Mesodermal cell (in vitro differentiated cells): ENCODE data around the gene DLG5.

Source experiments
- H3K27ac ChIP-seq: 2 replicates; pipeline ENCODE4 v1.7.0; 2013; ENCODE audit warnings: mild to moderate bottlenecking, low read depth, low read length, moderate library complexity; ENCODE audit not compliant: severe bottlenecking
- H3K36me3 ChIP-seq: 2 replicates; pipeline ENCODE4 v1.7.1; 2013; ENCODE audit warnings: mild to moderate bottlenecking, low read length, moderate library complexity; ENCODE audit not compliant: control insufficient read depth, insufficient read depth
- H3K4me1 ChIP-seq: one replicate; pipeline ENCODE4 v1.7.1; 2013; ENCODE audit warnings: mild to moderate bottlenecking, low read length; ENCODE audit not compliant: insufficient read depth, control insufficient read depth, poor library complexity, severe bottlenecking
- H3K4me3 ChIP-seq: 2 replicates; pipeline ENCODE4 v1.7.0; 2013; ENCODE audit warnings: low read length, control low read depth, mild to moderate bottlenecking; ENCODE audit not compliant: insufficient read depth, poor library complexity, severe bottlenecking; ENCODE audit errors: extremely low read depth
- H3K9me3 ChIP-seq: 2 replicates; pipeline ENCODE4 v1.7.1; 2013; ENCODE audit warnings: mild to moderate bottlenecking, low read length, moderate library complexity; ENCODE audit not compliant: control insufficient read depth
- WGBS, 2 experiments: methylation state at CpG; one replicate each; pipeline ENCODE4 v1.1.5; 2013; ENCODE audit warnings: missing lambda C conversion rate in 2 of 2; ENCODE audit not compliant: insufficient coverage in 2 of 2; 5-methylcytosine and 5-hydroxymethylcytosine counted together

Gene DLG5

GRCh38 chr10:77892021-77892739, 34.4 kb downstream of the DLG5 start:
- 85 to 87% methylated on average over 5 to 6 of the region's 8 CpGs for WGBS, 2 experiments
- no peak overlapping the region for H3K27ac ChIP-seq
- H3K4me3 ChIP-seq = no peak overlapping the region

GRCh38 chr10:77890097-77890496, 36.5 kb downstream of the DLG5 start:
- peaks cover 4% of the 10 kb centered on the region for H3K36me3 ChIP-seq
- no peak overlapping the region for H3K27ac ChIP-seq
- no peak overlapping the region for H3K4me3 ChIP-seq
- H3K4me1 ChIP-seq = peaks cover 50% of the 10 kb centered on the region
- 77 to 87% methylated on average over 7 of the region's 7 CpGs for WGBS, 2 experiments
- no peaks in the 10 kb centered on the region for H3K9me3 ChIP-seq

More at GRCh38 chr10:77892021-77892739, 34.4 kb downstream of the DLG5 start:
- Histone ChIP-seq H3K36me3 (peaks cover 4% of the 10 kb centered on the region), H3K9me3 (no peaks in the 10 kb centered on the region), H3K4me1 (peaks cover 45% of the 10 kb centered on the region)

- H3K4me1 ChIP-seq = peaks cover 50% of the 10 kb centered on the region
- peaks cover 4% of the 10 kb centered on the region for H3K36me3 ChIP-seq
- H3K9me3 ChIP-seq = no peaks in the 10 kb centered on the region
- WGBS, 2 experiments = 34 to 40% methylated on average over 7 of the region's 8 CpGs
- H3K27ac ChIP-seq = peak overlapping the region; percentile 10
- H3K4me3 ChIP-seq = no peak overlapping the region
Observed at GRCh38 chr10:77889277-77889903, 37.2 kb downstream of the DLG5 start.

GRCh38 chr10:77888356-77888703, 38.2 kb downstream of the DLG5 start:
- Histone ChIP-seq H3K4me1 (peaks cover 47% of the 10 kb centered on the region), H3K36me3 (peaks cover 4% of the 10 kb centered on the region), H3K4me3 (no peak overlapping the region), H3K27ac (peak overlapping the region; percentile 74), H3K9me3 (no peaks in the 10 kb centered on the region)
- WGBS, 2 experiments = 65 to 67% methylated on average over 4 to 7 of the region's 7 CpGs

- H3K4me3 ChIP-seq = no peak overlapping the region
- peaks cover 49% of the 10 kb centered on the region for H3K4me1 ChIP-seq
- peaks cover 9% of the 10 kb centered on the region for H3K36me3 ChIP-seq
- 45% methylated on average over 10 of the region's 11 CpGs for WGBS, 2 experiments
- H3K27ac ChIP-seq = peak overlapping the region; percentile 74
- H3K9me3 ChIP-seq = no peaks in the 10 kb centered on the region
Observed at GRCh38 chr10:77887631-77888355, 38.8 kb downstream of the DLG5 start.

- no peak overlapping the region for H3K4me3 ChIP-seq
- peaks cover 13% of the 10 kb centered on the region for H3K36me3 ChIP-seq
- no peak overlapping the region for H3K27ac ChIP-seq
- WGBS, 2 experiments = 90 to 97% methylated on average over 4 of the region's 4 CpGs
- peaks cover 51% of the 10 kb centered on the region for H3K4me1 ChIP-seq
- H3K9me3 ChIP-seq = no peaks in the 10 kb centered on the region
Observed at GRCh38 chr10:77886795-77887355, 39.7 kb downstream of the DLG5 start.

- 90 to 100% methylated on average over 7 of the region's 7 CpGs for WGBS, 2 experiments
- Histone ChIP-seq H3K36me3 (peaks cover 24% of the 10 kb centered on the region), H3K4me1 (peaks cover 41% of the 10 kb centered on the region), H3K9me3 (no peaks in the 10 kb centered on the region), H3K27ac (no peak overlapping the region), H3K4me3 (no peak overlapping the region)
Observed at GRCh38 chr10:77884181-77884580, 42.4 kb downstream of the DLG5 start.

- H3K9me3 ChIP-seq = no peaks in the 10 kb centered on the region
- no peak overlapping the region for H3K27ac ChIP-seq
- no peak overlapping the region for H3K4me3 ChIP-seq
- H3K4me1 ChIP-seq = peaks cover 40% of the 10 kb centered on the region
- WGBS, 2 experiments = 96 to 98% methylated on average over 4 of the region's 4 CpGs
- peaks cover 26% of the 10 kb centered on the region for H3K36me3 ChIP-seq
Observed at GRCh38 chr10:77881636-77882035, 44.9 kb downstream of the DLG5 start.

GRCh38 chr10:77881222-77881621, 45.3 kb downstream of the DLG5 start:
- H3K36me3 ChIP-seq = peaks cover 26% of the 10 kb centered on the region
- H3K9me3 ChIP-seq = no peaks in the 10 kb centered on the region
- H3K27ac ChIP-seq = no peak overlapping the region
- no peak overlapping the region for H3K4me3 ChIP-seq
- peaks cover 39% of the 10 kb centered on the region for H3K4me1 ChIP-seq
- whole genome bisulfite sequencing, 2 experiments = 96 to 100% methylated on average over 2 to 3 of the region's 3 CpGs

- WGBS, 2 experiments = 73 to 80% methylated on average over 3 of the region's 3 CpGs
- Histone ChIP-seq H3K9me3 (no peaks in the 10 kb centered on the region), H3K36me3 (peaks cover 26% of the 10 kb centered on the region), H3K4me1 (peaks cover 37% of the 10 kb centered on the region), H3K27ac (no peak overlapping the region), H3K4me3 (no peak overlapping the region)
Observed at GRCh38 chr10:77879710-77880109, 46.8 kb downstream of the DLG5 start.
